Transverse colon (tissue), 4 donors: Measurements from ENCODE around the gene DNAJC3.

Experiments
- EP300 ChIP-seq: sonication (generic); formaldehyde crosslinking; IDR thresholded peaks from one replicate; pipeline ENCODE4 v1.6.1; 2017; ENCODE audit warnings: antibody characterized with exemption, low read depth
- POLR2A ChIP-seq: fragments of 450-650 bp; IDR thresholded peaks from one replicate; pipeline ENCODE4 v1.6.1; 2016; ENCODE audit warnings: antibody characterized with exemption, mild to moderate bottlenecking, moderate library complexity
- POLR2AphosphoS5 ChIP-seq, 3 donors: sonication (generic); formaldehyde crosslinking; IDR thresholded peaks; one replicate each; pipeline ENCODE4 v1.6.1; 2016; ENCODE audit warnings: antibody characterized with exemption in 3 of 3
- TF ChIP-seq, protein P1 (sequence below), 5 experiments: fragments of 200-600 bp in 3 of 5; fragments of 450-650 bp in 2 of 5; sonication (generic) in 3 of 5; IDR thresholded peaks; 1 replicate in 2 of 5; 2 replicates in 3 of 5; pipeline ENCODE4 v1.5.1; 2016 to 2017; ENCODE audit warnings: antibody characterized with exemption in 5 of 5, inconsistent platforms in 3 of 5, mild to moderate bottlenecking in 2 of 5, moderate library complexity in 1 of 5

DNA sequence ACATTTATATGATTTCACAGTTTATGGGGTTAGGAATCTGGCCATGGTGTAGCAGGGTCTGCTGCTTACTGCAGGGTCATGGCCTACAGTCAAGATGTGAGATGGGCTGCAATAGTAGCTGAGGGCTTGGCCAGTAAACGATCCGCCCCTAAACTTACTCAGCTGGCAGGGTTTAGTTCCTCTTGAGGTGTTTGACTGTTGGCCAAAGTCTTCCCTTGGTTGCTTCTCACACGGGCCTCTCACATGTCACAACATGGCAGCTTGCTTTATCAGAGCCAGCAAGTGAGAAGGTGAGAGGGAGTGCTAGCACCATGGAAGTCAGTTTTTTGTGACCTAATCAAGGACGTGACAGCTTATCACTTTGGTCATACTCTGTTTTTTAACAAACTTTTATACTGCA, 77.1 kb downstream of the DNAJC3 start:
- TF ChIP-seq POLR2AphosphoS5 (IDR thresholded peaks at IDR 0.05): no peak
- TF ChIP-seq, protein P1, sequence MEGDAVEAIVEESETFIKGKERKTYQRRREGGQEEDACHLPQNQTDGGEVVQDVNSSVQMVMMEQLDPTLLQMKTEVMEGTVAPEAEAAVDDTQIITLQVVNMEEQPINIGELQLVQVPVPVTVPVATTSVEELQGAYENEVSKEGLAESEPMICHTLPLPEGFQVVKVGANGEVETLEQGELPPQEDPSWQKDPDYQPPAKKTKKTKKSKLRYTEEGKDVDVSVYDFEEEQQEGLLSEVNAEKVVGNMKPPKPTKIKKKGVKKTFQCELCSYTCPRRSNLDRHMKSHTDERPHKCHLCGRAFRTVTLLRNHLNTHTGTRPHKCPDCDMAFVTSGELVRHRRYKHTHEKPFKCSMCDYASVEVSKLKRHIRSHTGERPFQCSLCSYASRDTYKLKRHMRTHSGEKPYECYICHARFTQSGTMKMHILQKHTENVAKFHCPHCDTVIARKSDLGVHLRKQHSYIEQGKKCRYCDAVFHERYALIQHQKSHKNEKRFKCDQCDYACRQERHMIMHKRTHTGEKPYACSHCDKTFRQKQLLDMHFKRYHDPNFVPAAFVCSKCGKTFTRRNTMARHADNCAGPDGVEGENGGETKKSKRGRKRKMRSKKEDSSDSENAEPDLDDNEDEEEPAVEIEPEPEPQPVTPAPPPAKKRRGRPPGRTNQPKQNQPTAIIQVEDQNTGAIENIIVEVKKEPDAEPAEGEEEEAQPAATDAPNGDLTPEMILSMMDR (IDR thresholded peaks at IDR 0.05): no peak
- no peak for TF ChIP-seq POLR2A
- TF ChIP-seq EP300: no peak
